COLO668 (cell line): ENCODE measurements around the gene SFT2D1.

Experiments
- DNase-seq: peaks from one replicate; lab custom pipeline; 2025; ENCODE audit not compliant: unreplicated experiment; lab: John Stamatoyannopoulos, UW

SFT2D1 gene

GRCh38 chr6:166335378-166336302 is 6.7 kb downstream of the SFT2D1 start:
- no peak for DNase-seq

DNA sequence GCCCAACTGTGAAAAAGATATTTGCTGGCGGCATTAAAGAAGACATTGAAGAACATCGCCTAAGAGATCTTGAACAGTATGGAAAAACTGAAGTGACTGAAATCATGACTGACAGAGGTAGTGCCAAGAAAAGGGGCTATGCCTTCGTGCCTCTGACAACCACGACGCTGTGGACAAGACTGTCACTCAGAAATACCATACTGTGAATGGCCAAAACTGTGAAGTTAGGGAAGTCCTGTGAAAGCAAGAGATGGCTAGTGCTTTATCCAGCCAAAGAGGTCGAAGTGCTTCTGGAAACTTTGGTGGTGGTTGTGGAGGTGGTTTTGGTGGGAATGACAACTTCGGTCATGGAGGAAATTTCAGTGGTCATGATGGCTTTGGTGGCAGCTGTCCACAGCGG is 7.5 kb downstream of the SFT2D1 start:
- DNase-seq = no peak

GRCh38 chr6:166333172-166333995 is 9.0 kb downstream of the SFT2D1 start:
- no peak for DNase-seq

DNA sequence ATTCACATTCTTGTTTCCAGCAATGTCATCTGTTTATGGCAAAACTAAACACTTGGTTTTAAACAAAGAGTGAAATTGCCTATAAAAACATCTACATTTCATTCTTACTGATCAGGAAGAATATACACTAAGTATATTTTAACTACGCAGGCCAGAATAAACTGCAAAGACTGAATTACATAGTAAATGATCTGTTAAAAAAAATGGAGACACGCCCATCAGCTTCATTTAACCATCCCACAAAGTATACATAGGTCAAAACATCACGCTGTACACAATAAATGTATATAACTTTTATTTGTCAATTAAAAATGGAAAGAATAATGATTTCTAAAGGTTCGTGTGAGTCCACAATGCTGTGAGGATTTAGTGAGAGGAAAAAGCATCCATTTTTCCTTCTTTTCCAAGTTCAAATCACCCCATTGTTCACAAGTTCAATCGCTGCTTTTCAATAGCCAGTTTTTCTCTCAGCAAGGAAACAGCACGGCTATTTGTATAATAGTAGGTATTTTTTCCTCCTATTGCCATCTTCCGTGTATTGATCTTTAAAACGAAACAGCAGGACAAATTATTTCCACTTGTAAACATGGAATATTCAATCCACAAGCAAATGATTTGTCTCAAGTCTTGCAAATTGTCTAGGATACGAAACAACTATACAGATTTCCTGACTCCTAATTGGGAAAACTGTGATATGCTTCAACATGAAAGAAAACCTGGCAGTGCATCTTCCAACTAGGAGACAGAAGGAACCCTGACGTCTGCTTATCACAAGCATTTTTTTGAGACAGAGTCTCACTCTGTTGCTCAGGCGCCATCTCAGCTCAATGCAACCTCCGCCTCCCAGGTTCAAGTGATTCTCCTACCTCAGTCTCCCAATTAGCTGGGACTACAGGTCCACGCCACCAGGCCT is 10.6 kb downstream of the SFT2D1 start:
- no peak for DNase-seq

DNA sequence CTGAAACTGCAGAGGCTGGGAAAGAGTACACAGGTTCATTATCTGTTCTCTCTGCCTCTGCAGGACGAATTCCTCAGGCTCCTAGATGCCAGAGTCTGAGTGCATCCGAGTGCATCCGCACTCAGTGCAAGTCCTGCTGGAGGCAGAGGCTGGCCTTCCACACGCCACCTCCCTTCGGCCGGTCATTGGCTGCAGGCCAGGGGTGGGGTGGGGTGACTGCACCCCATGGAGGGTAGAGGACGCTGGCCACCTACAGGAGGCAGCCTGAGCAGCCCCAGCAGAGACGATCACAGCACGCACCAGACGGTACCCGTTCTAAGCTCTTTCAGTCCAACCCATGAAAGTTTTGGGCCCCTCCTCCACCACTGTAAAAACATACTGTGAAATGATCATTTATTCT is 11.7 kb downstream of the SFT2D1 start:
- DNase-seq = no peak

DNA sequence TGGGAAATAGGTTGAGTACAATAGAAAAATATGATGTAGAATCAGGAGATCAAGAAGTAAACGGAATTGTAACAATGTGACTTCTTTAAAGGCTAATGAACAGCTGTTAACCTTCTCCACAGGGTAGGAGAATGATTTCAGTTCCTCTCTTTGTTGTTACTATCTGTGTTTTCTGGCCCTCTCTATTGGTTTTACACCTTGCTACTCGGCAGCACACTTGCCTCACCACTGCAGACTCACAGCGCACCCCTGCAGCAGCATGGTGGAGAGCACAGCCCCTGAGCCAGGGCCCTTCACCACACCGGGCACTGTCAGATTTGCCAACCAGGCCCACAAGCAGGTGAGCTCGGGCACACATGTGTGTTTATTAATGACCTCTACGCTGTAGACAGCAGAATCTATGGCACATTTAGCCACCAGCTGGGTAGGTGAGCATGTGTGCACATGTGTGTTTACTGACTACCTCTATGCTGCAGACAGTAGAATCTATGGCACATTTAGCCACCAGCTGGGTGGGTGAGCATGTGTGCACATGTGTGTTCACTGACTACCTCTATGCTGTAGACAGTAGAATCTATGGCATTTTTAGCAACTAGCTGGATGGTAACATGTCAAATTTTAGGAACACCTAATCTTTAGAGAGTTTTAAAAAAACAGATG is 16.8 kb downstream of the SFT2D1 start:
- DNase-seq = no peak

GRCh38 chr6:166323395-166323794 is 18.9 kb downstream of the SFT2D1 start:
- no peak for DNase-seq

- peak; percentile 19 for DNase-seq
These were observed 23.4 kb downstream of the SFT2D1 start for GRCh38 chr6:166318649-166319600.

DNA sequence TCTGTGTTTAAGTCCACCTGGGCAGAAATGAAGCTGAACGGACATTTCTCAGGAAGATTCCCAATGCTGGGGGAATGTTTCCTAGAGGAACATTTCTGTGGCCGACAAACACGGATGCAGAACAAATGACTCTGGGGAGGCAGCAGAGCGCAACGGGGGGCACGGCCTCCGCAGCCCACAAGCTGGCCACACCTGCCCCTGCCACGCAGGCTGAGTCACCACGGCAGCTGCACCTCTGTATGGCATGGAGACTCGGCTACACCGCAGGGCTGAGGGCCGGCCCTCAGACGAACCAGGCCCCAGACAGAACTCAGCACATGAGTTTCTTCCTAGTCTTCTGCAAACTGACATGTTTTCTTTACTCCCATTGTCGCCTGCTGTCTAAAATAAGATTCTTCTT is 24.1 kb downstream of the SFT2D1 start:
- DNase-seq = peak; percentile 86

GRCh38 chr6:166317261-166318212 is 24.8 kb downstream of the SFT2D1 start:
- DNase-seq = peak; percentile 42

- DNase-seq = no peak
These were observed 26.9 kb downstream of the SFT2D1 start for GRCh38 chr6:166315436-166315835.

- no peak for DNase-seq
These were observed 27.9 kb downstream of the SFT2D1 start for GRCh38 chr6:166314454-166314853.

- peak; percentile 36 for DNase-seq
These were observed 28.9 kb downstream of the SFT2D1 start for GRCh38 chr6:166313255-166314070.

- no peak for DNase-seq
These were observed 29.5 kb downstream of the SFT2D1 start for GRCh38 chr6:166312832-166313231.

- DNase-seq = no peak
These were observed 31.7 kb downstream of the SFT2D1 start for GRCh38 chr6:166310634-166311033.

DNA sequence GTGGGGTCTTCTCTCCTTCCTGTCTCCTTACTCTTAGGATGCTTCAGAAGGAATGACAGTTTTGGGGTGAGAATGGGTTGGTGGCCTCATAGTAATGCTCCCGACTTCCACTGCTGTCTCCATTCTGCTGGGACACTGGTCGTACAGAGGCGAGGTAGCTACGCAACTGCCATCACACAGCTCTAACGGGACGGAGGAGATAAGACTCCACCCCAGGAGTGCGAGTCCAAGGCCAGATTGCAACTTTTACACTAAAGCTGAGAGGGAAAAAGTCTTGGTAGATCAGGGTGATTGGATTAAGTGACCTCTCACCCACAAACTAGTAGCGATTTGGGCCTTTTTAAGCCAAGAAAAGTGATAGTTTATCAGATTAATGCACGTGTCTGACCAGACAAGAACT is 32.4 kb downstream of the SFT2D1 start:
- no peak for DNase-seq
